Measurements from ENCODE around the gene DGKG.

GRCh38 chr3:186400026-186400425 is 38.0 kb upstream of the DGKG start:
- no peak for TF ChIP-seq CTCF (IDR thresholded peaks at IDR 0.05)
- TF ChIP-seq POLR2A (IDR thresholded peaks at IDR 0.05), result no peak

All from testis (tissue), 2 donors.